Neural progenitor cell (in vitro differentiated cells): ENCODE data around the gene HS3ST5. TPM values are rescaled to one million over a fixed set of nuclear protein-coding genes. Genes with fewer than 3 reads are reported as not detected.
"Not testable (repeated sequence)": the region's sequence is repeated elsewhere in the genome, so short reads cannot be mapped to it uniquely, and the experiment has no call there.

Experiments
- DNase-seq: peaks from one replicate; pipeline ENCODE4 v3.0.0-alpha.2; 2016; ENCODE audit warnings: low spot score
- H2AFZ ChIP-seq: fragments of 200-600 bp; sonication (generic); replicated peaks from 2 replicates; pipeline ENCODE4 v1.6.1; 2016; ENCODE audit warnings: antibody characterized with exemption
- H3F3A ChIP-seq: fragments of 200-600 bp; sonication (generic); 2 replicates; pipeline ENCODE4 v1.6.1; 2016; ENCODE audit warnings: antibody characterized with exemption, low read depth
- H3K27ac ChIP-seq: fragments of 200-600 bp; sonication (generic); 2 replicates; pipeline ENCODE4 v1.5.1; 2016; ENCODE audit warnings: mild to moderate bottlenecking
- H3K27me3 ChIP-seq: fragments of 200-600 bp; sonication (generic); 2 replicates; pipeline ENCODE4 v1.6.1; 2016; ENCODE audit warnings: mild to moderate bottlenecking, moderate library complexity
- H3K36me3 ChIP-seq: fragments of 200-600 bp; sonication (generic); 2 replicates; pipeline ENCODE4 v1.5.1; 2016
- H3K4me1 ChIP-seq: fragments of 200-600 bp; sonication (generic); 2 replicates; pipeline ENCODE4 v1.6.1; 2016; ENCODE audit warnings: mixed run types
- H3K4me2 ChIP-seq: fragments of 200-600 bp; sonication (generic); 2 replicates; pipeline ENCODE4 v1.6.1; 2016
- H3K4me3 ChIP-seq: fragments of 200-600 bp; sonication (generic); 2 replicates; pipeline ENCODE4 v1.5.1; 2016
- H3K79me2 ChIP-seq: fragments of 200-600 bp; sonication (generic); 2 replicates; pipeline ENCODE4 v1.6.1; 2016; ENCODE audit warnings: low read depth
- H3K9ac ChIP-seq: fragments of 200-600 bp; sonication (generic); 2 replicates; pipeline ENCODE4 v1.6.1; 2016
- H3K9me3 ChIP-seq: fragments of 200-600 bp; sonication (generic); 2 replicates; pipeline ENCODE4 v1.5.1; 2016; ENCODE audit warnings: low read depth
- H4K20me1 ChIP-seq: fragments of 200-600 bp; sonication (generic); 2 replicates; pipeline ENCODE4 v1.6.1; 2016; ENCODE audit warnings: low read depth
- H3K27ac Mint-ChIP-seq: 3 replicates; pipeline ENCODE4 v1.8.0; 2021; ENCODE audit warnings: mixed read lengths
- H3K27me3 Mint-ChIP-seq: 2 replicates; pipeline ENCODE4 v1.8.0; 2022; ENCODE audit warnings: low read depth, mild to moderate bottlenecking, inconsistent platforms, moderate library complexity, mixed read lengths; ENCODE audit not compliant: insufficient read depth
- H3K36me3 Mint-ChIP-seq: 3 replicates; pipeline ENCODE4 v1.8.0; 2021; ENCODE audit warnings: mixed read lengths
- H3K4me1 Mint-ChIP-seq: 3 replicates; pipeline ENCODE4 v1.8.0; 2021; ENCODE audit warnings: mixed read lengths
- H3K4me3 Mint-ChIP-seq: 3 replicates; pipeline ENCODE4 v1.8.0; 2021; ENCODE audit warnings: mild to moderate bottlenecking, moderate library complexity, mixed read lengths
- H3K9me3 Mint-ChIP-seq: 3 replicates; pipeline ENCODE4 v1.8.0; 2020; ENCODE audit warnings: mixed read lengths
- CTCF ChIP-seq: fragments of 200-600 bp; sonication (generic); IDR thresholded peaks from 2 replicates; pipeline ENCODE4 v1.5.1; 2017; ENCODE audit warnings: antibody characterized with exemption, mild to moderate bottlenecking
- EZH2 ChIP-seq: fragments of 200-600 bp; sonication (generic); IDR thresholded peaks from 2 replicates; pipeline ENCODE4 v1.6.1; 2017; ENCODE audit warnings: antibody characterized with exemption, mild to moderate bottlenecking, moderate library complexity
- EZH2phosphoT487 ChIP-seq: fragments of 200-600 bp; sonication (generic); IDR thresholded peaks from 2 replicates; pipeline ENCODE4 v1.6.1; 2017; ENCODE audit warnings: antibody characterized with exemption
- total RNA-seq: library from RNA; depleted of rRNA; stranded (reverse); fragments of >200 nt; gene quantifications from 2 replicates; pipeline ENCODE4 v1.2.3, GENCODE V29; 2015; ENCODE audit warnings: low replicate concordance

The HS3ST5 gene
- total RNA-seq, 1 donor from 2014 or later = 0.34 TPM

GRCh38 chr6:114151064-114151690 is 191.6 kb downstream of the HS3ST5 start:
- Histone ChIP-seq H3K79me2 (no peaks in the 10 kb centered on the region), H4K20me1 (no peaks in the 10 kb centered on the region), H3K27ac (no peak overlapping the region), H3F3A (no peaks in the 10 kb centered on the region), H3K4me2 (no peak overlapping the region), H2AFZ (no peak overlapping the region), H3K4me1 (no peaks in the 10 kb centered on the region), H3K27me3 (no peaks in the 10 kb centered on the region), H3K4me3 (no peak overlapping the region), H3K9me3 (no peaks in the 10 kb centered on the region), H3K36me3 (no peaks in the 10 kb centered on the region), H3K9ac (no peak overlapping the region)
- Mint-ChIP-seq H3K27me3 (no peaks in the 10 kb centered on the region), H3K9me3 (peaks cover 8% of the 10 kb centered on the region), H3K36me3 (no peaks in the 10 kb centered on the region), H3K4me1 (peaks cover 2% of the 10 kb centered on the region), H3K27ac (no peak overlapping the region), H3K4me3 (no peak overlapping the region)
- TF ChIP-seq CTCF (no peak), EZH2phosphoT487 (no peak), EZH2 (no peak)
- no peak for DNase-seq

GRCh38 chr6:114149182-114149581 is 193.6 kb downstream of the HS3ST5 start:
- not testable (repeated sequence) for H3K9ac ChIP-seq, H3K4me3 ChIP-seq, H3K36me3 ChIP-seq, H3K79me2 ChIP-seq, H3K36me3 Mint-ChIP-seq, H2AFZ ChIP-seq, H3F3A ChIP-seq, DNase-seq, H3K27ac ChIP-seq, H3K9me3 Mint-ChIP-seq, H3K4me2 ChIP-seq, H3K27me3 Mint-ChIP-seq, H3K27ac Mint-ChIP-seq, H4K20me1 ChIP-seq, H3K4me3 Mint-ChIP-seq, H3K4me1 ChIP-seq, H3K9me3 ChIP-seq, H3K27me3 ChIP-seq, H3K4me1 Mint-ChIP-seq

GRCh38 chr6:114144887-114145851 is 197.7 kb downstream of the HS3ST5 start:
- Histone ChIP-seq H4K20me1 (no peaks in the 10 kb centered on the region), H3K27me3 (no peaks in the 10 kb centered on the region), H3K9ac (no peak overlapping the region), H3K36me3 (no peaks in the 10 kb centered on the region), H3K4me2 (no peak overlapping the region), H3K9me3 (no peaks in the 10 kb centered on the region), H3F3A (no peaks in the 10 kb centered on the region), H3K27ac (no peak overlapping the region), H3K79me2 (no peaks in the 10 kb centered on the region), H3K4me1 (peaks cover 8% of the 10 kb centered on the region), H3K4me3 (no peak overlapping the region), H2AFZ (no peak overlapping the region)
- Mint-ChIP-seq H3K4me1 (no peaks in the 10 kb centered on the region), H3K4me3 (no peak overlapping the region), H3K36me3 (no peaks in the 10 kb centered on the region), H3K27ac (no peak overlapping the region), H3K9me3 (peaks cover 9% of the 10 kb centered on the region), H3K27me3 (no peaks in the 10 kb centered on the region)
- no peak for TF ChIP-seq EZH2phosphoT487
- TF ChIP-seq CTCF = no peak
- no peak for TF ChIP-seq EZH2
- peak; percentile 52 for DNase-seq

GRCh38 chr6:114142258-114142657 is 200.6 kb downstream of the HS3ST5 start:
- Histone ChIP-seq H3K4me1 (peaks cover 8% of the 10 kb centered on the region), H3K4me2 (no peak overlapping the region), H3K79me2 (no peaks in the 10 kb centered on the region), H2AFZ (no peak overlapping the region), H4K20me1 (no peaks in the 10 kb centered on the region), H3K9ac (no peak overlapping the region), H3F3A (no peaks in the 10 kb centered on the region), H3K27ac (no peak overlapping the region), H3K4me3 (no peak overlapping the region), H3K27me3 (no peaks in the 10 kb centered on the region), H3K36me3 (no peaks in the 10 kb centered on the region), H3K9me3 (no peaks in the 10 kb centered on the region)
- H3K27ac Mint-ChIP-seq = no peak overlapping the region
- H3K36me3 Mint-ChIP-seq = no peaks in the 10 kb centered on the region
- H3K4me3 Mint-ChIP-seq = no peak overlapping the region
- no peaks in the 10 kb centered on the region for H3K27me3 Mint-ChIP-seq
- no peak for DNase-seq
- no peaks in the 10 kb centered on the region for H3K4me1 Mint-ChIP-seq
- H3K9me3 Mint-ChIP-seq = peaks cover 8% of the 10 kb centered on the region
- no peak for TF ChIP-seq CTCF
- TF ChIP-seq EZH2 = no peak
- TF ChIP-seq EZH2phosphoT487 = no peak
